Measurements from ENCODE around the gene DACT1. TPM values are rescaled to one million over a fixed set of nuclear protein-coding genes. Genes with fewer than 3 reads are reported as not detected.

Gene DACT1
- total RNA-seq, 1 experiment from 2014 or later = 4.4 TPM

GRCh38 chr14:58629281-58629680, 8.5 kb upstream of the DACT1 start:
- Histone ChIP-seq H4K8ac (replicated peaks; ENCODE audit: insufficient read length, low read depth, low read length) (no peak overlapping the region), H3K27me3 (ENCODE audit: insufficient read depth, low read length) (no peaks in the 10 kb centered on the region), H3K14ac (ENCODE audit: insufficient read depth, low read length) (no peak overlapping the region), H3T11ph (ENCODE audit: low read length) (no peak overlapping the region), H2BK5ac (ENCODE audit: insufficient read length, low read length) (no peak overlapping the region), H3K4me2 (ENCODE audit: insufficient read depth, insufficient read length, low read length) (no peak overlapping the region), H4K20me1 (ENCODE audit: control insufficient read depth, insufficient read depth, insufficient read length) (no peaks in the 10 kb centered on the region), H3K23me2 (ENCODE audit: insufficient read length, low read depth, low read length, poor library complexity, severe bottlenecking) (no peaks in the 10 kb centered on the region), H3K27ac (ENCODE audit: insufficient read length, low read depth, low read length) (no peak overlapping the region), H2BK12ac (ENCODE audit: insufficient read length, low read depth, low read length) (no peak overlapping the region), H2BK20ac (ENCODE audit: low read depth, low read length, poor library complexity, severe bottlenecking) (no peak overlapping the region), H4K91ac (ENCODE audit: insufficient read length, low read depth, low read length) (no peak overlapping the region), H3K79me2 (ENCODE audit: insufficient read depth, low read length) (no peaks in the 10 kb centered on the region), H3K9me3 (ENCODE audit: control insufficient read depth, low read depth, low read length) (no peaks in the 10 kb centered on the region), H3K79me1 (ENCODE audit: insufficient read depth, low read depth, low read length, poor library complexity, severe bottlenecking) (no peaks in the 10 kb centered on the region), H3K56ac (ENCODE audit: insufficient read length, low read depth, low read length) (no peak overlapping the region), H2BK120ac (ENCODE audit: low read depth, low read length, poor library complexity, severe bottlenecking) (no peak overlapping the region), H3K18ac (ENCODE audit: insufficient read length, low read depth, low read length) (no peak overlapping the region), H2AK5ac (ENCODE audit: insufficient read length, low read length) (no peak overlapping the region), H4K5ac (ENCODE audit: insufficient read length, low read depth, low read length) (no peak overlapping the region), H3K9ac (ENCODE audit: extremely low read depth, insufficient read length, low read length) (no peak overlapping the region), H3K4me1 (ENCODE audit: insufficient read depth, low read length) (peaks cover 12% of the 10 kb centered on the region), H2AFZ (ENCODE audit: low read length) (no peak overlapping the region), H3K4ac (ENCODE audit: low read depth, low read length) (no peak overlapping the region), H3K23ac (ENCODE audit: insufficient read length, low read depth, low read length) (no peak overlapping the region), H2BK15ac (ENCODE audit: low read depth, low read length) (no peak overlapping the region)
- Mint-ChIP-seq H3K27me3 (ENCODE audit: low read depth) (peaks cover 91% of the 10 kb centered on the region), H3K4me3 (no peak overlapping the region; a peak in 1 of 5 replicates), H3K36me3 (ENCODE audit: insufficient read depth in 1 of 3, low read depth in 3 of 3) (no peaks in the 10 kb centered on the region), H3K9me3 (no peaks in the 10 kb centered on the region; a peak in 2 of 5 replicates), H3K27ac (no peak overlapping the region), H3K4me1 (peaks cover 59 to 64% of the 10 kb centered on the region in 2 experiments)
- TF ChIP-seq, protein P1, sequence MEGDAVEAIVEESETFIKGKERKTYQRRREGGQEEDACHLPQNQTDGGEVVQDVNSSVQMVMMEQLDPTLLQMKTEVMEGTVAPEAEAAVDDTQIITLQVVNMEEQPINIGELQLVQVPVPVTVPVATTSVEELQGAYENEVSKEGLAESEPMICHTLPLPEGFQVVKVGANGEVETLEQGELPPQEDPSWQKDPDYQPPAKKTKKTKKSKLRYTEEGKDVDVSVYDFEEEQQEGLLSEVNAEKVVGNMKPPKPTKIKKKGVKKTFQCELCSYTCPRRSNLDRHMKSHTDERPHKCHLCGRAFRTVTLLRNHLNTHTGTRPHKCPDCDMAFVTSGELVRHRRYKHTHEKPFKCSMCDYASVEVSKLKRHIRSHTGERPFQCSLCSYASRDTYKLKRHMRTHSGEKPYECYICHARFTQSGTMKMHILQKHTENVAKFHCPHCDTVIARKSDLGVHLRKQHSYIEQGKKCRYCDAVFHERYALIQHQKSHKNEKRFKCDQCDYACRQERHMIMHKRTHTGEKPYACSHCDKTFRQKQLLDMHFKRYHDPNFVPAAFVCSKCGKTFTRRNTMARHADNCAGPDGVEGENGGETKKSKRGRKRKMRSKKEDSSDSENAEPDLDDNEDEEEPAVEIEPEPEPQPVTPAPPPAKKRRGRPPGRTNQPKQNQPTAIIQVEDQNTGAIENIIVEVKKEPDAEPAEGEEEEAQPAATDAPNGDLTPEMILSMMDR (conservative IDR thresholded peaks at IDR 0.05) = no peak
- WGBS (ENCODE audit: extremely low coverage, insufficient read length, low lambda C conversion rate) = no CpG with 5 or more reads among the region's 1 CpG
- no peak for DNase-seq
